Activated B cell treated with CpG ODN at 0.5 μM for 24 hours (primary cell): ENCODE results near the gene SLC1A7. TPM values are rescaled to one million over a fixed set of nuclear protein-coding genes. Genes with fewer than 3 reads are reported as not detected.

ENCODE experiments used
- ATAC-seq: fragments of 200-7000 bp; cut with Tn5 transposase; one replicate; pipeline ENCODE4 v1.10.0; 2021; ENCODE audit warnings: low read depth, mild to moderate bottlenecking, moderate library complexity
- CTCF ChIA-PET: fragments of 350-600 bp; sonication (Branson Sonifier 250); formaldehyde crosslinking; loops from one replicate; lab custom pipeline; 2021; ENCODE audit warnings: antibody characterized with exemption; lab: Charles Lee
- POLR2A ChIA-PET: fragments of 350-600 bp; sonication (Branson Sonifier 250); formaldehyde crosslinking; loops from one replicate; lab custom pipeline; 2021; ENCODE audit warnings: antibody characterized with exemption; lab: Charles Lee
- DNase-seq: peaks from one replicate; pipeline ENCODE4 v3.0.0; 2022
- H3K27ac Mint-ChIP-seq: one replicate; pipeline ENCODE4 v1.8.0; 2020; ENCODE audit warnings: mixed read lengths
- H3K27me3 Mint-ChIP-seq: one replicate; pipeline ENCODE4 v1.8.0; 2021; ENCODE audit warnings: mixed read lengths
- H3K36me3 Mint-ChIP-seq: one replicate; pipeline ENCODE4 v1.8.0; 2021; ENCODE audit warnings: low read depth, mixed read lengths
- H3K4me1 Mint-ChIP-seq: one replicate; pipeline ENCODE4 v1.8.0; 2021; ENCODE audit warnings: mixed read lengths
- H3K4me3 Mint-ChIP-seq: one replicate; pipeline ENCODE4 v1.8.0; 2020; ENCODE audit warnings: mild to moderate bottlenecking, mixed read lengths
- H3K9me3 Mint-ChIP-seq: one replicate; pipeline ENCODE4 v1.8.0; 2020; ENCODE audit warnings: mixed read lengths
- CTCF ChIP-seq: fragments of 200-600 bp; IDR thresholded peaks from one replicate; pipeline ENCODE4 v1.8.0; 2022; ENCODE audit warnings: antibody characterized with exemption, mild to moderate bottlenecking
- intact Hi-C: fragments of 100-400 bp; cut with micrococcal nuclease; formaldehyde crosslinking; loops from one replicate; pipeline ENCODE4 v1.15.1; 2024
- total RNA-seq: library from RNA; stranded (reverse); gene quantifications from 2 replicates; pipeline ENCODE4 v1.2.3, GENCODE V29; 2022

SLC1A7 gene
- total RNA-seq, 1 donor from 2014 or later: not detected

GRCh38 chr1:53145942-53146708 lies 3.7 kb upstream of the SLC1A7 start:
- ChIA-PET CTCF (no interaction called here), POLR2A (no interaction called here)
- no peaks in the 10 kb centered on the region for H3K9me3 Mint-ChIP-seq
- intact Hi-C loops: no loop called here
- no peak overlapping the region for H3K27ac Mint-ChIP-seq
- no peaks in the 10 kb centered on the region for H3K4me1 Mint-ChIP-seq
- TF ChIP-seq CTCF: no peak
- DNase-seq: no peak
- H3K27me3 Mint-ChIP-seq: peaks cover 8% of the 10 kb centered on the region
- H3K36me3 Mint-ChIP-seq: no peaks in the 10 kb centered on the region
- no peak overlapping the region for H3K4me3 Mint-ChIP-seq
- ATAC-seq: no peak

DNA sequence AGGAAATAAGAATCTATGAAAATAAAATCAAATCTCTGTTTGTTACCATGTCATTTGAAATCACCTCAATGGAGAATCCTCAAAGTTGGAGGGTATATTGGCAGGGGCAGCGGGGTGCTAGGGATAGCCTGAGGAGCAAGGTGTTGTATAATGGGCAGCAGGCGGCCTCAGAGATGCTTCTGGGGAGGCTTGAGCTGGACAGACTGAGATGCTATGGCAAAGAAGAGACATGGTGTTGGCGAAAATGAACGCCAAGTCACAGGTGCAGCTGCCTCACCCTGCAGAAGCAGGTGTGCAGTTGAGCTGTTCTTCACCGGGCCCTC lies 3.1 kb upstream of the SLC1A7 start:
- intact Hi-C loops: no loop called here
- ATAC-seq (no peak), DNase-seq (no peak)
- TF ChIP-seq CTCF: no peak
- Mint-ChIP-seq H3K27ac (no peak overlapping the region), H3K9me3 (no peaks in the 10 kb centered on the region), H3K4me3 (no peak overlapping the region), H3K4me1 (no peaks in the 10 kb centered on the region), H3K36me3 (no peaks in the 10 kb centered on the region), H3K27me3 (peaks cover 8% of the 10 kb centered on the region)
- POLR2A ChIA-PET: no interaction called here
- CTCF ChIA-PET: no interaction called here

DNA sequence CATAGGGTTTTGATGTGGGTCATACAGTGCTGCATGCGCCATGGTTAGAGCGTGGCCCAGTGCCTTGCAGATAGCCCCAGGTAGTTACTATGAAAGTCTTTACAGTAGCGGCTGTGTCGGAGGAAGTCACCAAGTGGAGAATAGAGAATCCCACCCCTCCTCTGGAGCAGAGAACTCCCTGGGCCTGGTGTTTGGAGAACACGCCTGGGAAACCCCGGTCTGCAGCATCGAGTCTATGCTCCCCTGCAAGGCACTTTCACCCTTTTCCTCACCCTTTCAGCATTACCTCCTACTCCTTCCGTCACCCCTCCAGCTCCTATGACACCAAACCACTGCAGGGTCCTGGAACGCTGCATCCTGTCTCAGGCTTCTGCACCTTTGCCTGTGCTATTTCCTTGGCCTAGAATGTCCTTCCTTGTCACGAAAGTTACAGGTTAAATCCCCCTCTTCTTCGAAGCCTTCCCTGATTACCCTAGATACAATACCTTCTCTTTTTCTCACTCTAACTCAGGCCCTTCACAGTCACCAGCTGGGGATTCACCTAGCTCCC lies 2.7 kb upstream of the SLC1A7 start:
- H3K27me3 Mint-ChIP-seq: peaks cover 8% of the 10 kb centered on the region
- ChIA-PET CTCF (no interaction called here), POLR2A (no interaction called here)
- no peaks in the 10 kb centered on the region for H3K36me3 Mint-ChIP-seq
- no peaks in the 10 kb centered on the region for H3K4me1 Mint-ChIP-seq
- H3K4me3 Mint-ChIP-seq: no peak overlapping the region
- ATAC-seq: no peak
- intact Hi-C loops: no loop called here
- TF ChIP-seq CTCF: no peak
- DNase-seq: no peak
- no peak overlapping the region for H3K27ac Mint-ChIP-seq
- H3K9me3 Mint-ChIP-seq: no peaks in the 10 kb centered on the region

DNA sequence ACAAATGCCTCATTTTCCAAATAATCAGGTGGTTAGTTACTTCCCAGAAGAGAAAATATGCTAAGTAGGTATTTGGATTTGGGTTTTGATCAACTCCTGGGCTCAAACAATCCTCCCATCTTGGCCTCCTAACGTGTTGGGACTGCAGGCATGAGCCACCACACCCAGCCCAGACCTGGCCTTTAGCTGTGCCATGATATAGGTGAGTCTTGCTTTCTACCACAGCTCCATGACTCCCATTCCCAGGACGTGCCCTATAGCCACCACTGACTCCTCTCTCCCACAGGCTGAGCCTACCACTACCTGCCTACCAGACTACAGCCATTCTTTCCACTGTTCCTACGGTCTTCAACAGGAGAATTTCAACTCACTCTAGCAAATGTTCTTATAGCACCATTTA lies 1.8 kb upstream of the SLC1A7 start:
- Mint-ChIP-seq H3K36me3 (no peaks in the 10 kb centered on the region), H3K9me3 (no peaks in the 10 kb centered on the region), H3K27me3 (peaks cover 8% of the 10 kb centered on the region), H3K4me3 (no peak overlapping the region), H3K27ac (no peak overlapping the region), H3K4me1 (no peaks in the 10 kb centered on the region)
- DNase-seq (no peak), ATAC-seq (no peak)
- intact Hi-C loops: no loop called here
- POLR2A ChIA-PET: no interaction called here
- TF ChIP-seq CTCF: no peak
- CTCF ChIA-PET: no interaction called here

DNA sequence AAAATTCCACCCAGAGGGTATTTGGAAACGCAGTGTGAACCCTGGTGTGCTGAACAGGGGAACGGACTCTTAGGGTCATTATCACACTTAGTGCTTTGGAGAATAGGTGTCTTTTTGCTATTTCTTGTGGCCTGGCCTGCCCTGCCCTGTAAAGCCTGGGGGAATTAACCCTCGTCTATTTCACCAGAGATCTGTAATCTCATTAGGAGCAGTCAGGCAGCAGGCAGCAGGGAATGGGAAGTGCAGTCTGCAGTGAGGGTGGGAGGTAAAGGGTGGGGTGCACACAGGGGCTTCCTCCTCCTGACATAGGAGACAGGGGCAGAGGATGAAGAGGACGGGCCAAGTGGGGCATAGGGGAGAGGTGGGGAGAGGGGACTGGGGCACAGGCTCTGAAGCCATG lies 1.1 kb upstream of the SLC1A7 start:
- Mint-ChIP-seq H3K27me3 (peaks cover 8% of the 10 kb centered on the region), H3K9me3 (no peaks in the 10 kb centered on the region), H3K36me3 (no peaks in the 10 kb centered on the region), H3K4me3 (no peak overlapping the region), H3K27ac (no peak overlapping the region), H3K4me1 (no peaks in the 10 kb centered on the region)
- POLR2A ChIA-PET: no interaction called here
- no peak for ATAC-seq
- TF ChIP-seq CTCF: no peak
- CTCF ChIA-PET: no interaction called here
- no peak for DNase-seq
- intact Hi-C loops: no loop called here
